Small intestine (tissue), 7 donors: ENCODE data around the gene C9orf78. TPM values are rescaled to one million over a fixed set of nuclear protein-coding genes. Genes with fewer than 3 reads are reported as not detected.

Source experiments
- DNase-seq, 2 donors: peaks; one replicate each; pipeline versions ENCODE4 v3.0.0 to v3.0.0-alpha.2; 2013
- FAIRE-seq: peaks from 2 replicates; lab custom pipeline; 2012; peaks lifted over from hg19 to GRCh38; lab: Jason Lieb, UNC
- H3K27ac ChIP-seq, 3 donors: one replicate each; pipeline ENCODE4 v1.5.1; 2013; ENCODE audit warnings: low read length in 2 of 3, mild to moderate bottlenecking in 2 of 3, control low read depth in 1 of 3, inconsistent platforms in 1 of 3, low read depth in 1 of 3, moderate library complexity in 1 of 3
- H3K27me3 ChIP-seq, 3 donors: one replicate each; pipeline ENCODE4 v1.6.1; 2013; ENCODE audit warnings: low read length in 3 of 3, inconsistent platforms in 1 of 3; ENCODE audit not compliant: control insufficient read depth in 3 of 3, insufficient read depth in 3 of 3
- H3K36me3 ChIP-seq, 3 donors: one replicate each; pipeline ENCODE4 v1.6.1; 2013; ENCODE audit warnings: low read length in 3 of 3, inconsistent platforms in 1 of 3, low read depth in 1 of 3, mild to moderate bottlenecking in 1 of 3, moderate library complexity in 1 of 3; ENCODE audit not compliant: control insufficient read depth in 3 of 3, insufficient read depth in 2 of 3
- H3K4me1 ChIP-seq, 3 donors: one replicate each; pipeline ENCODE4 v1.6.1; 2013; ENCODE audit warnings: low read length in 2 of 3, inconsistent platforms in 1 of 3, low read depth in 1 of 3, mild to moderate bottlenecking in 1 of 3, moderate library complexity in 1 of 3; ENCODE audit not compliant: control insufficient read depth in 3 of 3, insufficient read depth in 2 of 3
- H3K4me3 ChIP-seq, 3 donors: one replicate each; pipeline ENCODE4 v1.5.1; 2013; ENCODE audit warnings: low read length in 3 of 3, control low read depth in 1 of 3, inconsistent platforms in 1 of 3, low read depth in 1 of 3, mild to moderate bottlenecking in 1 of 3, moderate library complexity in 1 of 3
- H3K9me3 ChIP-seq, 2 donors: one replicate each; pipeline ENCODE4 v1.6.1; 2013; ENCODE audit warnings: low read depth in 1 of 2, low read length in 1 of 2; ENCODE audit not compliant: control insufficient read depth in 2 of 2, insufficient read depth in 1 of 2
- WGBS, 3 donors: extraction: QIAGEN DNeasy Blood & Tissue Kit; methylation state at CpG; one replicate each; pipeline ENCODE4 v1.1.7; 2013; 5-methylcytosine and 5-hydroxymethylcytosine counted together
- polyA plus RNA-seq, 4 donors: library from polyadenylated mRNA; stranded (reverse) in 3 of 4; unstranded in 1 of 4; fragments of 200-250 nt in 3 of 4; fragments of 120-200 nt in 1 of 4; gene quantifications; one replicate each; pipeline versions ENCODE4 v1.2.1 to v1.2.3, GENCODE V29; 2013
- donor health status: healthy with polysubstance abuse.
- donor health status: control.
- donor health status: control.
- donor health status: Bipolar disorder and iron deficiency.
- donor health status: healthy.

C9orf78 gene
- polyA plus RNA-seq, 4 donors: 50.6 to 62.6 (median 59.4) TPM

DNA sequence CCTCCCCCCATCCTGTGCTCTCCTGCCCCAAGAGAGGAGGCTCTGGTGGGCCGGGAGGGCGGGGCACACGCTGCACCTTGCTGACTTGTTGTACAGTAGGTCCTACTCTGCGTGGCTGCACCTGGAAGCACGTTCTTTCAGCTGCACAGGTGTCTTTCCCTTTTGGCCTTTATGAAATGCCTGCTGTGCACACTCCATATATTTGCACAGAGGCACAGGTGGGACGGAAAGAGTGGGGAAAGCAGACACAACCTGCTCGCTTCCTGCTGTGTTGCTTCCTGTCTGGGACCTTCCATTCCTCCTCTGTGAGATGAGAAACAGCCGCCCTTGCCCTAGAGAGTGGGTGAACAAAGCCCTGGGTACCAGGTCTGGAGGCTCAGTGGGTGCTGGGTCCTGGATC lies 5.0 kb upstream of the C9orf78 start:
- H3K4me1 ChIP-seq: peaks cover 0 to 11% (median 4%) of the 10 kb centered on the region in 3 donors
- no peak overlapping the region for H3K27ac ChIP-seq
- DNase-seq (no peak), FAIRE-seq (no peak)
- H3K27me3 ChIP-seq: no peaks in the 10 kb centered on the region
- no peak overlapping the region for H3K4me3 ChIP-seq
- 79 to 94% (median 83%) methylated on average over 8 of the region's 8 CpGs for WGBS, 3 donors
- no peaks in the 10 kb centered on the region for H3K9me3 ChIP-seq
- peaks cover 0 to 16% (median 2%) of the 10 kb centered on the region in 3 donors for H3K36me3 ChIP-seq

DNA sequence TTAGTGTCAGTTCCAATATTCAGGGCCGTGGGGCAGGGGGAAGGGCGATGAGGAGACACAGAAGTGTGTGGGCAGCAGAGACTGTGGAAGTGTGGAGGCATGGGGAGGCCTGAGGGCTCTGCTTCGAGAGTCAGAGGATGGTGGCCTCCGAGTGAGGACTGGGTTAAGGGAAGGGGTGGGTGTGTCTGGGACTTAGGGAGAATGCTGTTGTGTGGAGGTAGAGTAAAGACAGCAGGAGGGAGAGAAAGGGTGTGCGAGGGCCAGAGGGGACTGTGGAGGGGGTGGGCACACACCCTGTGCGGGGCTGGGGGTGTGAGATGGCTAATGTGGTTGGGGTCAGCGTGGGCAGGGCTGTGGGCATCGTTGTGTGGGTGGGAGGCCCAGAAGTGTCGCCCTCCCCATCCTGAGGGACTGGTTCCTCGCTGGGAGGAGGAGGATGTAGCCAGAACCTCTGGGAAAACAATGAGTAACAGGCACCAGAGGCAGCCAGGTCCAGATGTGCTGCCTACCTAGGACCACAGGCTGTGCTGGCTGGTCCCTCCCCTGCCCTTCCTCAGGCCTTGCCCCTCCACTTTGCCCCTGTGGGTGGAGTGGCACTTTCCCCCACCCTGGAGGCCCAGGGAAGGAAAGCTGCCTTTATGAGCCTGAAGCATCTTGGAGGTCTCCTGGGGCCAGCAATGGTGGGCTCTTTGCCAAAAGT lies 4.4 kb upstream of the C9orf78 start:
- no peak overlapping the region for H3K27ac ChIP-seq
- no peaks in the 10 kb centered on the region for H3K27me3 ChIP-seq
- 77 to 84% (median 78%) methylated on average over 9 to 10 of the region's 10 CpGs for WGBS, 3 donors
- DNase-seq: no peak
- no peak overlapping the region for H3K4me3 ChIP-seq
- no peak for FAIRE-seq
- peaks cover 0 to 15% (median 2%) of the 10 kb centered on the region in 3 donors for H3K36me3 ChIP-seq
- H3K4me1 ChIP-seq: peaks cover 0 to 11% (median 4%) of the 10 kb centered on the region in 3 donors
- H3K9me3 ChIP-seq: no peaks in the 10 kb centered on the region

GRCh38 chr9:129838707-129839259 lies 3.7 kb upstream of the C9orf78 start:
- H3K36me3 ChIP-seq: peaks cover 0 to 14% (median 2%) of the 10 kb centered on the region in 3 donors
- H3K27ac ChIP-seq: no peak overlapping the region
- H3K4me3 ChIP-seq: no peak overlapping the region
- WGBS, 3 donors: 86 to 89% (median 88%) methylated on average over 12 of the region's 12 CpGs
- no peak for FAIRE-seq
- no peaks in the 10 kb centered on the region for H3K9me3 ChIP-seq
- peaks cover 0 to 13% (median 4%) of the 10 kb centered on the region in 3 donors for H3K4me1 ChIP-seq
- no peaks in the 10 kb centered on the region for H3K27me3 ChIP-seq
- DNase-seq: no peak

DNA sequence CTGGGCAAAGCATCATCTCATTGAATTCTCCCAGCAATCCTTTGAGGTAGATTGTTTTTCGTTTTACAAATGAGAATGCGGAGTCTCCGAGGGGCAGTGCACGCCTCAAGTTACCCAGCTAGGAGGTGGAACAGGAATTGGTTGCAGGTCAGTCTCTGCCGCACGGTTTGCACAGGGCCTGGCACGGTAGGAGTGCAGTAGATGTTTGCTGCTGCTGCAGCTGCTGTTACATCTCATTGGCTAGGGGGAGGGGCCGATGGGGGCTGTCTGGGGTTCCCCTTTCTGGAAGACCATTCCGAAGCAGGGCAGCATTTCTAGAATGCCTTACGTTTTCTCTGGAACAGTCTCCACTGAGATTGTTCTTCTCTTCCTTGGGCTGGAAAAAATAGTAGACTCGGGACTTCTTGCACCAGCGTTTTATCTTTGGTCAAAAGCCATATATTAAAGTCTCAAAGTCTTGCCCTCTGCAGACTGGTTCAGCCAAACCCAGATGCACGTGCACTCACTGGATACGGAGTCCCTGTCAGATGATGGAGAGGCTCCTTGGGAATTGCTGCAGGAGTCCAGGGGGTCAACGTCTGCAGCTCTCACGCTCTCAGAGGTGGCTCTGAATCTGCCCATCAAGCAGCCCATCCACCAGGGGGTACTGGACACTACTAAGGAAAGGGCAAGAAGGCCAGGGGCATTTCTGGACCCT lies 1.4 kb upstream of the C9orf78 start:
- DNase-seq (peak in 1 of 2 donors; percentile 21), FAIRE-seq (no peak)
- Histone ChIP-seq H3K27me3 (no peaks in the 10 kb centered on the region), H3K4me1 (peaks cover 0 to 14% (median 4%) of the 10 kb centered on the region in 3 donors), H3K4me3 (peak overlapping the region in 2 of 3 donors; percentile 88 to 93), H3K36me3 (peaks cover 2 to 23% (median 5%) of the 10 kb centered on the region in 3 donors), H3K27ac (no peak overlapping the region), H3K9me3 (no peaks in the 10 kb centered on the region)
- 30 to 33% (median 31%) methylated on average over 16 of the region's 16 CpGs for WGBS, 3 donors

GRCh38 chr9:129835860-129836223 lies 767 bp upstream of the C9orf78 start:
- Histone ChIP-seq H3K36me3 (peaks cover 2 to 27% (median 5%) of the 10 kb centered on the region in 3 donors), H3K27ac (peak overlapping the region; percentile 36 to 68 (median 48)), H3K4me1 (peaks cover 0 to 14% (median 4%) of the 10 kb centered on the region in 3 donors), H3K27me3 (no peaks in the 10 kb centered on the region), H3K9me3 (no peaks in the 10 kb centered on the region), H3K4me3 (peak overlapping the region; percentile 88 to 94 (median 93))
- FAIRE-seq (no peak), DNase-seq (no peak)
- WGBS, 3 donors: 0 to 1% (median 1%) methylated on average over 19 of the region's 19 CpGs

- Histone ChIP-seq H3K27ac (peak overlapping the region; percentile 65 to 84 (median 83)), H3K4me1 (peaks cover 0 to 14% (median 4%) of the 10 kb centered on the region in 3 donors), H3K9me3 (no peaks in the 10 kb centered on the region), H3K36me3 (peaks cover 2 to 34% (median 8%) of the 10 kb centered on the region in 3 donors), H3K4me3 (peak overlapping the region; percentile 73 to 94 (median 93)), H3K27me3 (no peaks in the 10 kb centered on the region)
- WGBS, 3 donors: 1 to 2% (median 1%) methylated on average over 32 of the region's 32 CpGs
- peak; percentile 37 to 41 for DNase-seq
- FAIRE-seq: no peak
These were observed 467 bp downstream of the C9orf78 start for GRCh38 chr9:129834489-129835127.

- FAIRE-seq (no peak), DNase-seq (no peak)
- peaks cover 10 to 47% (median 15%) of the 10 kb centered on the region in 3 donors for H3K36me3 ChIP-seq
These were observed 2.1 kb downstream of the C9orf78 start for GRCh38 chr9:129832982-129833381.

DNA sequence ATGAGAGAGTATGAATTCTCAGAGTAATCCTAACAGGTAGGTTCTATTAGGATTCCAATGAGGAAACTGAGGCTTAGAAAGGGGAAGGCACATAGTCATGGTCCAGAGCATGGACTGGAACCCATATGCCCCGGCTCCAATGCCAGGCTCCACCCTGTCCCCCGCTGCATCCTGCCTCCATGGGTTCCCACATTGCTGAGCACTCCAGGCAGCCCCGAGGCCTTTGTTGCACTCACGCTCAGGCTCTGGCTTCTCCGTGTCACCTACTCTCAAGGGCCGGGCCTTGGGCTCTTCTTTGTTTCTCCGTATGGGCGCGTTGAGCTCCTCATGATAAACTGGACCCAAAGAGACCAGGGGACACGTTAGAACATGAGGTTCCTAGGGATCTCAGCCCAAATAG lies 6.1 kb downstream of the C9orf78 start:
- H3K36me3 ChIP-seq: peaks cover 14 to 50% (median 19%) of the 10 kb centered on the region in 3 donors

More at GRCh38 chr9:129832982-129833381, 2.1 kb downstream of the C9orf78 start:
- Histone ChIP-seq H3K27ac (no peak overlapping the region), H3K9me3 (no peaks in the 10 kb centered on the region), H3K4me1 (peaks cover 0 to 10% (median 4%) of the 10 kb centered on the region in 3 donors), H3K27me3 (no peaks in the 10 kb centered on the region), H3K4me3 (no peak overlapping the region)
- 88 to 96% (median 90%) methylated on average over 1 of the region's 1 CpG for WGBS, 3 donors

More for the DNA sequence above, 6.1 kb downstream of the C9orf78 start:
- H3K4me3 ChIP-seq: no peak overlapping the region
- no peak for DNase-seq
- no peaks in the 10 kb centered on the region for H3K27me3 ChIP-seq
- no peak overlapping the region for H3K27ac ChIP-seq
- WGBS, 3 donors: 93 to 95% (median 95%) methylated on average over 10 of the region's 10 CpGs
- FAIRE-seq: no peak
- peaks cover 0 to 3% (median 0%) of the 10 kb centered on the region in 3 donors for H3K4me1 ChIP-seq
- H3K9me3 ChIP-seq: no peaks in the 10 kb centered on the region
